Activated CD4-positive, alpha-beta memory T cell treated with anti-CD3 and anti-CD28 coated beads for 36 hours (primary cell): ENCODE results near the gene PBX3. TPM values are rescaled to one million over a fixed set of nuclear protein-coding genes. Genes with fewer than 3 reads are reported as not detected.

ENCODE experiments used
- CTCF ChIA-PET: fragments of 350-600 bp; sonication (Branson Sonifier 250); formaldehyde crosslinking; loops from one replicate; lab custom pipeline; 2021; ENCODE audit warnings: antibody characterized with exemption, inconsistent platforms; lab: Charles Lee
- POLR2A ChIA-PET: fragments of 350-600 bp; sonication (Branson Sonifier 250); formaldehyde crosslinking; loops from one replicate; lab custom pipeline; 2021; ENCODE audit warnings: antibody characterized with exemption; lab: Charles Lee
- DNase-seq: peaks from one replicate; pipeline ENCODE4 v3.0.0-alpha.2; 2020
- H3K27ac Mint-ChIP-seq: one replicate; pipeline ENCODE4 v1.8.0; 2021; ENCODE audit warnings: mixed read lengths
- H3K27me3 Mint-ChIP-seq: one replicate; pipeline ENCODE4 v1.8.0; 2021; ENCODE audit warnings: mixed read lengths
- H3K36me3 Mint-ChIP-seq: one replicate; pipeline ENCODE4 v1.8.0; 2021; ENCODE audit warnings: mixed read lengths
- H3K4me1 Mint-ChIP-seq: one replicate; pipeline ENCODE4 v1.8.0; 2021; ENCODE audit warnings: low read depth, mixed read lengths
- H3K4me3 Mint-ChIP-seq: one replicate; pipeline ENCODE4 v1.8.0; 2021; ENCODE audit warnings: mild to moderate bottlenecking, mixed read lengths
- H3K9me3 Mint-ChIP-seq: one replicate; pipeline ENCODE4 v1.8.0; 2021; ENCODE audit warnings: mixed read lengths
- intact Hi-C: fragments of 100-400 bp; cut with micrococcal nuclease; formaldehyde crosslinking; loops from one replicate; pipeline ENCODE4 v1.15.1; 2023
- total RNA-seq, 2 experiments: library from RNA; stranded (reverse); gene quantifications; one replicate each; pipeline ENCODE4 v1.2.3, GENCODE V29; 2021

PBX3 gene
- total RNA-seq, 2 experiments from 2014 or later, result 11.9 to 12.7 TPM

DNA sequence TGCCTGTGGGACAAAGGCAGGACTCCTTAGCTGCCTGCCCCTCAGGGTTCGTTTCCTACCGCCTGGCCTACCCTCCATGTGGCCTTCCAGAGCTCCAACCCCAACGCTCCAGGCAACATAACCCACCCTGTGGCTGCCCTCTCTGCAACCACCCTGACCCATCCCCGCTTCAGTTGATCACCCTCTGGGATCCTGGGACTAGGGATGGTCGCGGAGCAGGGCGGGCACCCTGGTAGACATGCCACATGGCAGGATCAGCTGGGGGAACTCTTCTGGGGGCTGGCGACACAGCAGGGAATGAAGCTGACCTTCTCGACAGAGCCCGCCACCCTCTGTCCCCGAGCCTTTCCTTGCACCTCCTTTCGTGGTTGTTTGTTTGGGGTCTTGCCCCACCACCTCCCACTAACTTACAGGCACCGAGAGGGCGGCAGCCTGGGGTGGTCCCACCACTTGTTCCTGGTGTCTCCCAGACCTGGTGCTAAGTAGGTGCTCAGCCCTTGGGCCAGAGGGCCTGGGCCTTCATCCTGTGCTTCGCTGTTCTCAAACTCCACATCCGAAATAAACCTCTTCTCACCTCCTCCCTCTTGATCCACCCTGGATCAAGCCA lies 243.1 kb downstream of the PBX3 start:
- Mint-ChIP-seq H3K9me3 (no peaks in the 10 kb centered on the region), H3K36me3 (no peaks in the 10 kb centered on the region), H3K27ac (no peak overlapping the region), H3K4me3 (no peak overlapping the region), H3K4me1 (no peaks in the 10 kb centered on the region), H3K27me3 (no peaks in the 10 kb centered on the region)
- DNase-seq, result no peak
- intact Hi-C loops, result no loop called here
- ChIA-PET POLR2A (no interaction called here), CTCF (interaction anchor here (0.6 kb wide), 1 partner anchor 162 kb away, joined by 3 read pairs; no protein-coding TSS in a partner anchor)

DNA sequence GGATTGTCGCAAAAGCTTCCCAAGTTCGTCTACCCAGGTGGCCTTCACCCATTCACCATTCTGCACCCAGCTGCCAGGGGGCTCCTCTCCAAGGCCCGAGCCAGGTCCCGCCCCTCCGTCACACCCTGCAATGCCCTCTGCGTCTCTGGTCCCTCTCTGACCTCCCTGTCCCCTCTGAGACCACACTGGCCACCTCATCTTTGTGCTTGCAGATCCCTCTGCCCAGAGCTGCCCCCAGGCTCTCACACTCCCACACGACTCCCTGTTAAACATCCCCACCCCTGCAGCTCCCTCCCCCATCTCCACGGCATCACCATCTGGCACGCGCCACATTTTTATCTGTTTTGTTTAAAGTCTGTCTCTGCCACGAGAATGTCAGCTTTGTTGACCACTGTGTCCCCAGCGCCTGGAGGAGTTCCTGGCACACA lies 243.6 kb downstream of the PBX3 start:
- ChIA-PET CTCF (no interaction called here), POLR2A (interaction anchor here (0.8 kb wide), 1 partner anchor 200 kb away, joined by 3 read pairs; no protein-coding TSS in a partner anchor)
- no peak for DNase-seq
- Mint-ChIP-seq H3K27ac (no peak overlapping the region), H3K4me1 (no peaks in the 10 kb centered on the region), H3K27me3 (no peaks in the 10 kb centered on the region), H3K4me3 (no peak overlapping the region), H3K9me3 (no peaks in the 10 kb centered on the region), H3K36me3 (no peaks in the 10 kb centered on the region)
- intact Hi-C loops, result no loop called here

DNA sequence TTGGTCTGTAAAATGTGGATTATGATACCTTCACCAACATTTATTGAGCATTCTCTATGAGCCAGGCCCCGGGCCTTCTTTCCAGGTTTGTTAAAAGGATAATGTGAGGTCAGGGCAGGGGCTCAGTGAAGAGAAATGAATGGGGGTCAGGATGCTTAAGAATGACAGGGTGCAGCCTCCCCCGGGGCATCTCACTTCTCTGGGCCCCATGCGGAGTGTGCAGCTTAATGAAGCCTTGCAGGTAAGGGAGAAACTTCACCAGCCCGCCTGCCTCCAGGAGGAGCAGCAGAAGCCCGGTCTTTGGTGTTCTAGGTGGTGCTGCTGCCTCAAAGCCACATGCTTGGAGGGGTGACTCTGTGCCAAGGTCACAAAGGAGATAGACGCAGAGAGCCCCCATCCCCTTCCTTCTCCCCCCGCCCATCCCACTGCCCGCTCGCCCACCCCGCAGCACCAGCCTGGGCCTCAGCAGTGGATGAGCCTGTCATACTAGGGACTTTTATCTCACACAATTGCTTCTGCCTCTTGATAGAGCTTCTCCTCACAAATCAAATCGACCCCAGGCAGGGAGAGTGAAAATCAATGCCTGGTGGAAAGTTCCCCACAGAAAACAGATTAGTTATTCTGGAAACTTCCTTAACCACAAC lies 244.8 kb downstream of the PBX3 start:
- Mint-ChIP-seq H3K27me3 (no peaks in the 10 kb centered on the region), H3K4me1 (no peaks in the 10 kb centered on the region), H3K27ac (no peak overlapping the region), H3K9me3 (no peaks in the 10 kb centered on the region), H3K36me3 (no peaks in the 10 kb centered on the region), H3K4me3 (no peak overlapping the region)
- ChIA-PET POLR2A (no interaction called here), CTCF (no interaction called here)
- DNase-seq, result no peak
- intact Hi-C loops, result no loop called here

DNA sequence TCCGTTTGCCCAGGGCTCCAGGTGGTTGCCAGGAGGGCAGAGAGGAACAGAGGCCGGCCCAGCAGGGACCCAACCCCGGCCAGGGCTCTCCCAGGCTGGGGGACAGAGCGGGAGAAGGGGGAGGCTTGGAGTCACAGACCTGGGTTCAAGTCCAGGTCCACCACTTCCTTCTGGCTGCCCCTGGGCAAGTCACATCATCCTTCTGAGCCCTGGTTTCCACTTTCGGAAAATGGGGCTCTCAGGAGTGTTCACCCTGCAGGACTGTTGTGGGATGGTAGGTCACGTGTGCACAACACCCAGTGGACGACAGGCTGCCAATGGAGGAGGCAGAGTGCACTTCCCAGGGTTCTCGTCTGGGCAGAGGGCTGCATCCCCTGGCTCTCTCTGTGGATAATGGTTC lies 245.4 kb downstream of the PBX3 start:
- Mint-ChIP-seq H3K4me3 (no peak overlapping the region), H3K36me3 (no peaks in the 10 kb centered on the region), H3K27ac (no peak overlapping the region), H3K27me3 (no peaks in the 10 kb centered on the region), H3K4me1 (no peaks in the 10 kb centered on the region), H3K9me3 (no peaks in the 10 kb centered on the region)
- DNase-seq, result no peak
- ChIA-PET POLR2A (no interaction called here), CTCF (no interaction called here)
- intact Hi-C loops, result no loop called here

GRCh38 chr9:125993466-125993865 lies 246.3 kb downstream of the PBX3 start:
- CTCF ChIA-PET, result no interaction called here
- H3K27ac Mint-ChIP-seq, result no peak overlapping the region
- H3K9me3 Mint-ChIP-seq, result no peaks in the 10 kb centered on the region

DNA sequence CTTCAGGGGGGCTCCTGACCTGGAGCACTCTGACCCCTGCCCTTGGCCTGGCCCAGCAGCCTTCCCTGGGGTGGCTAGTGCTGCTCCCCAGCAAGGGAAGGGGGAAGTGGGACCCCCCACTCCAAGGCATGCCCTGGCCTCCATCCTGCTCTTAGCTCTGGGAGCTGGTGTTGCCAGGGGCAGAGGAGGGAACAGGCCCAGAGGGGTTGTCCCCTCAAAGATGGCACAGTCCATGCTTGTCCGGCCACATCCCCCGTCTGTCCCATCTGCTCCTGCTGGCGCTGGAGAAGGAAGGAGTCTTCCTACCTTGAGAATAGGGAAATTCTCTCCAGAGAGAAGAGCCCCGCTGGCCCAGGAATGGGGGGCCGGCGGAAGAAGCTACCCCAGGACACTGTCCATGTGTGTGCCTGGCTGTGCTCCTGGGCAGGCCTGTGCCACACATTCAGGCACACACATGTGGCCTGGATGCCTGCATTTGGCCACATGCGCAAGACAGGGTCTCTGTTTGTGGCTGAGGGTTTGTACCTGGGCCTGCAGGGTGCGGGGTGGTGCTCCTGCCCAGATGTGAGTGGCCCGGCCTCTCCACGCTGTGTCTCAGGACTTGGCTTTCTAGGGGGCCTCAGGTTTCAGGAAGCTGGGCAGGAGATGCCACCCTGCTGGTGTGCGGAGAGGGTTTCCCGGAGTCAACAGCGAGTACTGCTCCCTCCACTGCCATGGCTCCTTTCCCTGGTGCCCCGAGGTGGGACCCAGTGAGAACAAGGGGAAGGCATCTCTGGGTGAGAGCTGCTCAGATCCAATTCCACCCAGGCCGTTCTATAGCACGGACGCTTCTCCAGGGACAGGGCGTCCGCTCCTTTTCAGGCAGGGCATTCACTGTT lies 247.1 kb downstream of the PBX3 start:
- POLR2A ChIA-PET, result no interaction called here
- no peak overlapping the region for H3K27ac Mint-ChIP-seq
- no peaks in the 10 kb centered on the region for H3K27me3 Mint-ChIP-seq
- intact Hi-C loops, result no loop called here
- no peak overlapping the region for H3K4me3 Mint-ChIP-seq
- no peaks in the 10 kb centered on the region for H3K9me3 Mint-ChIP-seq
- H3K36me3 Mint-ChIP-seq, result no peaks in the 10 kb centered on the region
- no peaks in the 10 kb centered on the region for H3K4me1 Mint-ChIP-seq
- CTCF ChIA-PET, result no interaction called here
- no peak for DNase-seq

More at GRCh38 chr9:125993466-125993865, 246.3 kb downstream of the PBX3 start:
- Mint-ChIP-seq H3K4me1 (no peaks in the 10 kb centered on the region), H3K27me3 (no peaks in the 10 kb centered on the region), H3K4me3 (no peak overlapping the region), H3K36me3 (no peaks in the 10 kb centered on the region)
- DNase-seq, result no peak
- POLR2A ChIA-PET, result no interaction called here
- intact Hi-C loops, result no loop called here

GRCh38 chr9:125995006-125995405 lies 247.8 kb downstream of the PBX3 start:
- intact Hi-C loops, result no loop called here
- ChIA-PET CTCF (no interaction called here), POLR2A (no interaction called here)
- Mint-ChIP-seq H3K27ac (no peak overlapping the region), H3K4me3 (no peak overlapping the region), H3K4me1 (no peaks in the 10 kb centered on the region), H3K9me3 (no peaks in the 10 kb centered on the region), H3K36me3 (no peaks in the 10 kb centered on the region), H3K27me3 (no peaks in the 10 kb centered on the region)
- DNase-seq, result no peak

- H3K27ac Mint-ChIP-seq, result no peak overlapping the region
- no peaks in the 10 kb centered on the region for H3K9me3 Mint-ChIP-seq
- no peak for DNase-seq
- H3K4me3 Mint-ChIP-seq, result no peak overlapping the region
- no peaks in the 10 kb centered on the region for H3K4me1 Mint-ChIP-seq
- H3K27me3 Mint-ChIP-seq, result no peaks in the 10 kb centered on the region
- H3K36me3 Mint-ChIP-seq, result no peaks in the 10 kb centered on the region
- ChIA-PET CTCF (no interaction called here), POLR2A (no interaction called here)
- intact Hi-C loops, result no loop called here
Observed at GRCh38 chr9:125995706-125996105, 248.5 kb downstream of the PBX3 start.

GRCh38 chr9:125996791-125997190 lies 249.6 kb downstream of the PBX3 start:
- no peaks in the 10 kb centered on the region for H3K27me3 Mint-ChIP-seq
- H3K36me3 Mint-ChIP-seq, result no peaks in the 10 kb centered on the region
- ChIA-PET POLR2A (no interaction called here), CTCF (no interaction called here)
- intact Hi-C loops, result no loop called here
- H3K4me1 Mint-ChIP-seq, result no peaks in the 10 kb centered on the region
- no peak overlapping the region for H3K27ac Mint-ChIP-seq
- H3K9me3 Mint-ChIP-seq, result no peaks in the 10 kb centered on the region
- no peak overlapping the region for H3K4me3 Mint-ChIP-seq
- DNase-seq, result no peak

DNA sequence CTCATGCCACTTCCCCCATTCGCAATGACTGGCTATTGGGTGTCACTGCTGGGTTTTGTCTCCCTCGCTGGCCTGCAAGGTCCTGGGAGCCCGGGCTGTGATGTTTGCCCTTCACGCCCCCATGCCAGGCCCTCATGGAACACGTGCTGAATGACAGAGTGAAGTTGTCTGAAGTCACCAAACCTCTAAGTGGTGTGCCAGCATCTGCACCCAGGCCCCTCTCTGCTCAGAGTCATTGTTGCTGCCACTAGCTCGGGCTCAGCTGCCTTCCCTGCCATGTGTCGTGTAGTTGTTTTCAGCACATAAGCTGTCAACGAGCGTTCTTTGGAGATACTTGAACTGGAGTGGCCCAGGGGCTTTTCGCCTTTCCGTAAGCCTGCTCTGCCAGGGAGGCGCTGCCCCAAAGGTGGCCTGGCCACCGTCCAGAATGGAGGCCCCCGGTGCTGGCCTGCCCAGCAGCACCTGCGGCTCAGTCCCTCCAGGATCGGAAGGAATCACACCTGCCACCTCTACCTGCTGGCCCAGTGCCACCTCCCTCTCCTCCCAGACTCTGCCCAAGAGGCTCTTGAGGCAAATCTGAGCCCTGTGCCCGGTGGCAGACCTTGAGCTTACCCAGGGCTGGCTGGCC lies 250.1 kb downstream of the PBX3 start:
- intact Hi-C loops, result no loop called here
- H3K9me3 Mint-ChIP-seq, result no peaks in the 10 kb centered on the region
- no peak for DNase-seq
- ChIA-PET POLR2A (no interaction called here), CTCF (interaction anchor here (0.9 kb wide), 1 partner anchor 1381 kb away, joined by 3 read pairs; no protein-coding TSS in a partner anchor)
- H3K36me3 Mint-ChIP-seq, result no peaks in the 10 kb centered on the region
- no peak overlapping the region for H3K27ac Mint-ChIP-seq
- no peaks in the 10 kb centered on the region for H3K27me3 Mint-ChIP-seq
- H3K4me1 Mint-ChIP-seq, result no peaks in the 10 kb centered on the region
- H3K4me3 Mint-ChIP-seq, result no peak overlapping the region

DNA sequence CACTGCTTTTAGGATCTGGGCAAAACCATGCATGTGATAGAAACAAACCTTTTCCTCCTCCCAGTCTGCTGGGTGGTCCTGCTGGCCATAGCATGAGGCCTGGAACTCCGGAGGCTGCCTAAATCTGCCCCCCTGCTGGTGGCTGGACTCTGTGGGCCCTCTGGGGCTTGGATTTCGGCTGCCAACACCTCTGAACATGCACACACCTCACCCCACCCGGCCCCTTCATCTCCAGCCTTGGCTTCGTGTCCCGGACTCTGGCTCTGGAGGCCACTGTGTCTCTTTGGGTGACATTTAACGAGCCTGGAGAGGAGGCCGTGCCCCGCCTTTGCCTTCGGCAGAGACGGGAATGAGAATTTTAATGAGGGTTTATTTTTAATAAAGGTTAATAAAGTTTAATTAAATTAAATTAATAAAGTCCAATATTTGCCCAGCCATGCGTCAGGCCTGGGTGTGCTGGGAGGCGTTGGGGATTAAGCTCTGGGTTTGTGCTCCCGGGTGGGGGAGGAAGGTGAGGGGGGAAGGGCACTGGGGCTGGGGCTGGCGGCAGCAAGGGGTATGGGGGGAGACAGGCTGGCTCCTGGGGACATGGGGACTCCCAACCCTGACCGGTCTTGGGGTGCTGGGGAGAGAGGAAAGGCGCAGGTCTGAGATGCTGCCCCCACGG lies 251.8 kb downstream of the PBX3 start:
- Mint-ChIP-seq H3K4me1 (no peaks in the 10 kb centered on the region), H3K27ac (no peak overlapping the region), H3K4me3 (no peak overlapping the region), H3K27me3 (no peaks in the 10 kb centered on the region), H3K9me3 (no peaks in the 10 kb centered on the region), H3K36me3 (no peaks in the 10 kb centered on the region)
- ChIA-PET CTCF (no interaction called here), POLR2A (no interaction called here)
- no peak for DNase-seq
- intact Hi-C loops, result no loop called here

- H3K4me3 Mint-ChIP-seq, result no peak overlapping the region
- no peaks in the 10 kb centered on the region for H3K4me1 Mint-ChIP-seq
- CTCF ChIA-PET, result no interaction called here
- H3K9me3 Mint-ChIP-seq, result no peaks in the 10 kb centered on the region
- no peak for DNase-seq
- H3K27ac Mint-ChIP-seq, result no peak overlapping the region
- no peaks in the 10 kb centered on the region for H3K36me3 Mint-ChIP-seq
- H3K27me3 Mint-ChIP-seq, result no peaks in the 10 kb centered on the region
- POLR2A ChIA-PET, result no interaction called here
- intact Hi-C loops, result no loop called here
Observed at GRCh38 chr9:125999504-125999881, 252.3 kb downstream of the PBX3 start.
